H9 (cell line): ENCODE data around the gene TMEM200A. TPM values are rescaled to one million over a fixed set of nuclear protein-coding genes. Genes with fewer than 3 reads are reported as not detected.

Experiments
- DNase-seq: peaks from one replicate; pipeline ENCODE4 v3.0.0-alpha.2; 2017
- H2AFZ ChIP-seq: one replicate; pipeline ENCODE4 v1.6.1; 2013; ENCODE audit warnings: mild to moderate bottlenecking, low read length, control low read depth, moderate library complexity
- H2AK5ac ChIP-seq: 2 replicates; pipeline ENCODE4 v1.6.1; 2013; ENCODE audit warnings: low read length, control low read depth, mixed read lengths; ENCODE audit not compliant: insufficient read length
- H2BK120ac ChIP-seq: one replicate; pipeline ENCODE4 v1.6.1; 2013; ENCODE audit warnings: low read depth, mild to moderate bottlenecking, low read length, control low read depth, inconsistent platforms; ENCODE audit not compliant: poor library complexity, severe bottlenecking
- H2BK12ac ChIP-seq: 2 replicates; pipeline ENCODE4 v1.6.1; 2013; ENCODE audit warnings: low read length, control low read depth, mixed read lengths, low read depth; ENCODE audit not compliant: insufficient read length
- H2BK15ac ChIP-seq: 2 replicates; pipeline ENCODE4 v1.6.1; 2013; ENCODE audit warnings: low read depth, low read length, control low read depth
- H2BK20ac ChIP-seq: one replicate; pipeline ENCODE4 v1.6.1; 2013; ENCODE audit warnings: low read depth, mild to moderate bottlenecking, low read length, control low read depth, inconsistent platforms; ENCODE audit not compliant: poor library complexity, severe bottlenecking
- H2BK5ac ChIP-seq: 2 replicates; pipeline ENCODE4 v1.6.1; 2013; ENCODE audit warnings: low read length, control low read depth, mixed read lengths; ENCODE audit not compliant: insufficient read length
- H3K14ac ChIP-seq: 2 replicates; pipeline ENCODE4 v1.6.1; 2013; ENCODE audit warnings: low read length, control low read depth; ENCODE audit not compliant: insufficient read depth
- H3K18ac ChIP-seq: 2 replicates; pipeline ENCODE4 v1.6.1; 2013; ENCODE audit warnings: low read depth, mild to moderate bottlenecking, mixed read lengths, low read length, control low read depth; ENCODE audit not compliant: insufficient read length
- H3K23ac ChIP-seq: 2 replicates; pipeline ENCODE4 v1.6.1; 2013; ENCODE audit warnings: low read length, control low read depth, mixed read lengths, low read depth; ENCODE audit not compliant: insufficient read length
- H3K23me2 ChIP-seq: 2 replicates; pipeline ENCODE4 v1.6.1; 2013; ENCODE audit warnings: low read depth, mild to moderate bottlenecking, mixed read lengths, low read length, control low read depth; ENCODE audit not compliant: insufficient read length, poor library complexity, severe bottlenecking
- H3K27ac ChIP-seq: 2 replicates; pipeline ENCODE4 v1.5.1; 2013; ENCODE audit warnings: low read length, control low read depth, mixed read lengths, low read depth; ENCODE audit not compliant: insufficient read length
- H3K27me3 ChIP-seq: 2 replicates; pipeline ENCODE4 v1.6.1; 2013; ENCODE audit warnings: low read length, control low read depth, inconsistent platforms; ENCODE audit not compliant: insufficient read depth
- H3K4ac ChIP-seq: 2 replicates; pipeline ENCODE4 v1.6.1; 2013; ENCODE audit warnings: low read depth, mild to moderate bottlenecking, control low read depth, inconsistent platforms, low read length, moderate library complexity
- H3K4me1 ChIP-seq: 2 replicates; pipeline ENCODE4 v1.6.1; 2013; ENCODE audit warnings: low read length, control low read depth, inconsistent platforms; ENCODE audit not compliant: insufficient read depth
- H3K4me2 ChIP-seq: 2 replicates; pipeline ENCODE4 v1.6.1; 2013; ENCODE audit warnings: low read length, control low read depth, mixed read lengths; ENCODE audit not compliant: insufficient read length, insufficient read depth
- H3K56ac ChIP-seq: 2 replicates; pipeline ENCODE4 v1.6.1; 2013; ENCODE audit warnings: low read depth, mild to moderate bottlenecking, mixed read lengths, low read length, control low read depth; ENCODE audit not compliant: insufficient read length
- H3K79me1 ChIP-seq: 2 replicates; pipeline ENCODE4 v1.6.1; 2013; ENCODE audit warnings: low read depth, mild to moderate bottlenecking, moderate library complexity, low read length, control low read depth, inconsistent platforms; ENCODE audit not compliant: insufficient read depth, poor library complexity, severe bottlenecking
- H3K79me2 ChIP-seq: 2 replicates; pipeline ENCODE4 v1.6.1; 2013; ENCODE audit warnings: low read length, control low read depth, inconsistent platforms; ENCODE audit not compliant: insufficient read depth
- H3K9ac ChIP-seq: 2 replicates; pipeline ENCODE4 v1.6.1; 2013; ENCODE audit warnings: low read length, control low read depth, mixed read lengths; ENCODE audit not compliant: insufficient read length; ENCODE audit errors: extremely low read depth
- H3K9me3 ChIP-seq: one replicate; pipeline ENCODE4 v1.6.1; 2013; ENCODE audit warnings: low read depth, low read length, inconsistent platforms; ENCODE audit not compliant: control insufficient read depth
- H3T11ph ChIP-seq: one replicate; pipeline ENCODE4 v1.6.1; 2013; ENCODE audit warnings: mild to moderate bottlenecking, low read length, control low read depth, inconsistent platforms
- H4K20me1 ChIP-seq: one replicate; pipeline ENCODE4 v1.6.1; 2013; ENCODE audit not compliant: control insufficient read depth, insufficient read length, insufficient read depth
- H4K5ac ChIP-seq: 2 replicates; pipeline ENCODE4 v1.6.1; 2013; ENCODE audit warnings: low read depth, mild to moderate bottlenecking, mixed read lengths, low read length, control low read depth; ENCODE audit not compliant: insufficient read length
- H4K8ac ChIP-seq: replicated peaks from 2 replicates; pipeline ENCODE4 v1.6.1; 2013; ENCODE audit warnings: low read length, control low read depth, mixed read lengths, low read depth; ENCODE audit not compliant: insufficient read length
- H4K91ac ChIP-seq: 2 replicates; pipeline ENCODE4 v1.6.1; 2013; ENCODE audit warnings: low read depth, mild to moderate bottlenecking, moderate library complexity, mixed read lengths, low read length, control low read depth; ENCODE audit not compliant: insufficient read length
- H3K27ac Mint-ChIP-seq, 3 experiments: 2 replicates in 2 of 3; 3 replicates in 1 of 3; pipeline ENCODE4 v1.8.0; 2020 to 2021; ENCODE audit warnings: mixed read lengths in 3 of 3, mild to moderate bottlenecking in 1 of 3, moderate library complexity in 1 of 3
- H3K27me3 Mint-ChIP-seq: 2 replicates; pipeline ENCODE4 v1.8.0; 2021; ENCODE audit warnings: low read depth, mild to moderate bottlenecking, moderate library complexity, mixed read lengths
- H3K36me3 Mint-ChIP-seq, 3 experiments: 2 replicates in 2 of 3; 3 replicates in 1 of 3; pipeline ENCODE4 v1.8.0; 2020 to 2021; ENCODE audit warnings: low read depth in 3 of 3, mixed read lengths in 3 of 3; ENCODE audit not compliant: insufficient read depth in 1 of 3
- H3K4me1 Mint-ChIP-seq, 2 experiments: 2 replicates each; pipeline ENCODE4 v1.8.0; 2020; ENCODE audit warnings: mixed read lengths in 2 of 2
- H3K4me3 Mint-ChIP-seq, 2 experiments: 2 replicates in 1 of 2; 3 replicates in 1 of 2; pipeline ENCODE4 v1.8.0; 2020 to 2021; ENCODE audit warnings: mild to moderate bottlenecking in 2 of 2, mixed read lengths in 2 of 2, moderate library complexity in 1 of 2
- H3K9me3 Mint-ChIP-seq, 2 experiments: 2 replicates in 1 of 2; 3 replicates in 1 of 2; pipeline ENCODE4 v1.8.0; 2020; ENCODE audit warnings: mild to moderate bottlenecking in 2 of 2, mixed read lengths in 2 of 2, moderate library complexity in 1 of 2
- total RNA-seq: library from RNA; stranded (reverse); gene quantifications from 2 replicates; pipeline ENCODE4 v1.2.1, GENCODE V29; 2021
- TF ChIP-seq, protein P1 (sequence below): fragments of 200-600 bp; sonication (generic); conservative IDR thresholded peaks from 3 replicates; pipeline ENCODE4 v1.8.0; 2021; ENCODE audit warnings: antibody characterized with exemption, mild to moderate bottlenecking

Gene TMEM200A
- total RNA-seq, 1 experiment from 2014 or later, result 6.1 TPM

DNA sequence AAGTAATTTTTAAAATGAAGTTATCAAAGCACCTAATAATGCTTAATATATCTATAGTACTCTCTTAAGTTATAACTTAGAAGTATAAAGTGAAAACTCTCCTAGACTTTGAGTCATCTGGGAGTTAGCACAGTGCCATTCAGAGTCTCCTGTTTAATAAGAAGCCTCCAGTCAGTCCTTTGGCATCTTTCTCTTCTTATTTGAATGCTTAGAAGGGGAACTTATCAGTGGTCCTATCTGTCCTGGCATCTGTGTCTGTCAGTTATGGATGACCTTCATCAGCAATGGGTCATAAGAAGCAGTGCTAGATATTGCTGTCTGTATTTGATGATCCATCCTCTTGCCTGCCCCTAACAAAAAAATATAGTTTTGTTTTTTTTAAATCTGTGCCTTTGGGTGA is 15.2 kb downstream of the TMEM200A start:
- H4K20me1 ChIP-seq, result no peaks in the 10 kb centered on the region
- H3K79me1 ChIP-seq, result no peaks in the 10 kb centered on the region
- no peak overlapping the region for H2AFZ ChIP-seq
- H3K27ac ChIP-seq, result no peak overlapping the region
- H2AK5ac ChIP-seq, result no peak overlapping the region
- H3K4ac ChIP-seq, result no peak overlapping the region
- no peak overlapping the region for H3K27ac Mint-ChIP-seq
- H3K4me1 ChIP-seq, result no peaks in the 10 kb centered on the region; the same call in 1 of the 2 replicates
- H3K14ac ChIP-seq, result no peak overlapping the region
- H3K36me3 Mint-ChIP-seq, result peaks cover 0 to 5% (median 0%) of the 10 kb centered on the region in 3 experiments; a peak in 2 of 7 replicates
- H3K23ac ChIP-seq, result no peak overlapping the region
- H3K27me3 ChIP-seq, result no peaks in the 10 kb centered on the region
- no peak overlapping the region for H3K9ac ChIP-seq
- no peak overlapping the region for H2BK5ac ChIP-seq
- H3K4me2 ChIP-seq, result no peak overlapping the region
- H4K91ac ChIP-seq, result no peak overlapping the region
- no peak overlapping the region for H3K4me3 Mint-ChIP-seq
- no peak overlapping the region for H3K18ac ChIP-seq
- no peak overlapping the region for H3K56ac ChIP-seq
- no peaks in the 10 kb centered on the region for H3K9me3 ChIP-seq
- H3K79me2 ChIP-seq, result 0 out of 2 replicates have a peak, but pooled peaks cover 2% of the 10 kb centered on the region
- TF ChIP-seq, protein P1, sequence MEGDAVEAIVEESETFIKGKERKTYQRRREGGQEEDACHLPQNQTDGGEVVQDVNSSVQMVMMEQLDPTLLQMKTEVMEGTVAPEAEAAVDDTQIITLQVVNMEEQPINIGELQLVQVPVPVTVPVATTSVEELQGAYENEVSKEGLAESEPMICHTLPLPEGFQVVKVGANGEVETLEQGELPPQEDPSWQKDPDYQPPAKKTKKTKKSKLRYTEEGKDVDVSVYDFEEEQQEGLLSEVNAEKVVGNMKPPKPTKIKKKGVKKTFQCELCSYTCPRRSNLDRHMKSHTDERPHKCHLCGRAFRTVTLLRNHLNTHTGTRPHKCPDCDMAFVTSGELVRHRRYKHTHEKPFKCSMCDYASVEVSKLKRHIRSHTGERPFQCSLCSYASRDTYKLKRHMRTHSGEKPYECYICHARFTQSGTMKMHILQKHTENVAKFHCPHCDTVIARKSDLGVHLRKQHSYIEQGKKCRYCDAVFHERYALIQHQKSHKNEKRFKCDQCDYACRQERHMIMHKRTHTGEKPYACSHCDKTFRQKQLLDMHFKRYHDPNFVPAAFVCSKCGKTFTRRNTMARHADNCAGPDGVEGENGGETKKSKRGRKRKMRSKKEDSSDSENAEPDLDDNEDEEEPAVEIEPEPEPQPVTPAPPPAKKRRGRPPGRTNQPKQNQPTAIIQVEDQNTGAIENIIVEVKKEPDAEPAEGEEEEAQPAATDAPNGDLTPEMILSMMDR, result no peak
- no peak overlapping the region for H2BK120ac ChIP-seq
- H4K5ac ChIP-seq, result no peak overlapping the region
- no peak overlapping the region for H4K8ac ChIP-seq
- H2BK15ac ChIP-seq, result no peak overlapping the region
- peaks cover 24 to 33% of the 10 kb centered on the region in 2 experiments for H3K4me1 Mint-ChIP-seq
- H3K23me2 ChIP-seq, result no peaks in the 10 kb centered on the region
- no peaks in the 10 kb centered on the region for H3K27me3 Mint-ChIP-seq
- H3K9me3 Mint-ChIP-seq, result no peaks in the 10 kb centered on the region; a peak in 1 of 5 replicates
- H3T11ph ChIP-seq, result no peak overlapping the region
- H2BK12ac ChIP-seq, result no peak overlapping the region
- no peak for DNase-seq
- no peak overlapping the region for H2BK20ac ChIP-seq
